A673 (cell line): Measurements from ENCODE around the gene PIGP. TPM values are rescaled to one million over a fixed set of nuclear protein-coding genes. Genes with fewer than 3 reads are reported as not detected.

Source experiments
- BruUV-seq: library from RNA; stranded (reverse); fragments of 400-500 nt; replicated peaks from 2 replicates; lab custom pipeline; 2021; lab: Mats Ljungman, UMichigan
- CTCF ChIA-PET: fragments of 300-600 bp; sonication (Branson Sonifier 250); formaldehyde crosslinking; loops from one replicate; lab custom pipeline; 2022; ENCODE audit warnings: antibody characterized with exemption; lab: Charles Lee
- POLR2A ChIA-PET: fragments of 300-600 bp; sonication (Branson Sonifier 250); formaldehyde crosslinking; loops from one replicate; lab custom pipeline; 2022; ENCODE audit warnings: antibody characterized with exemption; ENCODE audit not compliant: low non-redundant PET; lab: Charles Lee
- DNase-seq: peaks from one replicate; pipeline ENCODE4 v3.0.0-alpha.2; 2015; ENCODE audit warnings: low spot score
- H3K27ac ChIP-seq: fragments of 200-600 bp; sonication (generic); 2 replicates; pipeline ENCODE4 v1.5.1; 2016; ENCODE audit warnings: mixed run types, low read depth, mild to moderate bottlenecking, mixed read lengths, antibody characterized with exemption, low read length; ENCODE audit not compliant: poor library complexity, severe bottlenecking
- H3K27me3 ChIP-seq: fragments of 200-600 bp; sonication (generic); replicated peaks from 2 replicates; pipeline ENCODE4 v1.6.1; 2017; ENCODE audit warnings: mixed run types, low read depth, mild to moderate bottlenecking, mixed read lengths, antibody characterized with exemption, low read length; ENCODE audit not compliant: insufficient read depth, poor library complexity
- H3K36me3 ChIP-seq: fragments of 200-600 bp; sonication (generic); 2 replicates; pipeline ENCODE4 v1.6.1; 2016; ENCODE audit warnings: mixed run types, mild to moderate bottlenecking, mixed read lengths, antibody characterized with exemption, low read length; ENCODE audit not compliant: insufficient read depth, poor library complexity, severe bottlenecking
- H3K4me1 ChIP-seq: fragments of 200-600 bp; sonication (generic); 2 replicates; pipeline ENCODE4 v1.6.1; 2017; ENCODE audit warnings: mixed run types, mild to moderate bottlenecking, mixed read lengths, antibody characterized with exemption, low read length; ENCODE audit not compliant: insufficient read depth, poor library complexity, severe bottlenecking
- H3K4me3 ChIP-seq: fragments of 200-600 bp; sonication (generic); 2 replicates; pipeline ENCODE4 v1.5.1; 2016; ENCODE audit warnings: low read depth, mixed run types, mild to moderate bottlenecking, mixed read lengths, low read length; ENCODE audit not compliant: poor library complexity, severe bottlenecking
- H3K9me3 ChIP-seq: fragments of 200-600 bp; sonication (generic); 2 replicates; pipeline ENCODE4 v1.6.1; 2016; ENCODE audit warnings: mixed run types, low read depth, mild to moderate bottlenecking, mixed read lengths, antibody characterized with exemption, low read length; ENCODE audit not compliant: poor library complexity, severe bottlenecking
- CTCF ChIP-seq: fragments of 300-800, 200-600 bp; sonication (generic); conservative IDR thresholded peaks from 2 replicates; pipeline ENCODE4 v1.5.1; 2017; ENCODE audit warnings: low read depth, mild to moderate bottlenecking, antibody characterized with exemption, low read length, moderate library complexity, mixed read lengths
- EZH2 ChIP-seq: fragments of 200-600 bp; sonication (generic); IDR thresholded peaks from 2 replicates; pipeline ENCODE4 v1.6.1; 2017; ENCODE audit warnings: borderline replicate concordance, low read depth, mild to moderate bottlenecking, mixed read lengths, antibody characterized with exemption, low read length; ENCODE audit not compliant: poor library complexity, severe bottlenecking
- intact Hi-C: fragments of 100-400 bp; cut with micrococcal nuclease; formaldehyde crosslinking; loops from one replicate; pipeline ENCODE4 v1.10.0; 2022; ENCODE audit not compliant: unreplicated experiment
- total RNA-seq: library from RNA; stranded (reverse); gene quantifications from 2 replicates; pipeline ENCODE4 v1.2.3, GENCODE V29; 2021

The PIGP gene
- total RNA-seq, 1 experiment from 2014 or later = 30.7 TPM

GRCh38 chr21:37082375-37082774 is 9.5 kb upstream of the PIGP start:
- TF ChIP-seq EZH2 (no peak), CTCF (no peak)
- intact Hi-C loops = no loop called here
- ChIA-PET POLR2A (interaction anchor here (0.6 kb wide), 1 partner anchor 31 kb away, joined by 3 read pairs; no protein-coding TSS in a partner anchor), CTCF (interaction anchor here (0.7 to 1.4 kb wide), 2 partner anchors 11 to 106 kb away, joined by 3 to 4 read pairs; no protein-coding TSS in a partner anchor)
- no peak overlapping the region for H3K4me3 ChIP-seq
- H3K27me3 ChIP-seq = no peaks in the 10 kb centered on the region
- no TSS peak for BruUV-seq
- H3K27ac ChIP-seq = no peak overlapping the region
- H3K36me3 ChIP-seq = no peaks in the 10 kb centered on the region
- peaks cover 14% of the 10 kb centered on the region for H3K4me1 ChIP-seq
- peaks cover 7% of the 10 kb centered on the region for H3K9me3 ChIP-seq
- DNase-seq = no peak

- peak; percentile 49 for TF ChIP-seq CTCF
- no peak for TF ChIP-seq EZH2
- DNase-seq = no peak
- ChIA-PET CTCF (no interaction called here), POLR2A (no interaction called here)
- no peaks in the 10 kb centered on the region for H3K36me3 ChIP-seq
- H3K4me1 ChIP-seq = peaks cover 11% of the 10 kb centered on the region
- intact Hi-C loops = no loop called here
- no peaks in the 10 kb centered on the region for H3K27me3 ChIP-seq
- peaks cover 9% of the 10 kb centered on the region for H3K9me3 ChIP-seq
- no peak overlapping the region for H3K27ac ChIP-seq
- H3K4me3 ChIP-seq = no peak overlapping the region
- no TSS peak for BruUV-seq
Measured at GRCh38 chr21:37079211-37079824, 6.4 kb upstream of the PIGP start.

DNA sequence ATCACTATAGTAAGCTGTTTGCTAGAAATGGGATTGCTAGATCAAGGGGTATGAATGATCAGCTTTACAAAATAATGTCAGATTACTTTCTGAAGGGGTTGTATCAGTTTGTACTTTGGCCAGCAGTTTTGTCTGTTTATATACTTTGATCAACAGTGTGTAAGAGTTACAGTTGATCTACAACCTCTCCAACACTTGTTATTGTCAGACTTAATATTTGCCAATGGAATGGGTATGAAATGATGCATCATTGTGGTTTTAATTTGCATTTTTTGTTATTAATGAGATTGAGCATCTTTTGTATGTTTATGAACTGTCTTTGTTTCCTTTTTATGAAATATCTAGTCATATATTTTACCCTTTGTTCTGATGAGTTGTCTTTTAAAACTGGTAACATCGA is 4.5 kb upstream of the PIGP start:
- intact Hi-C loops = no loop called here
- TF ChIP-seq EZH2 (no peak), CTCF (no peak)
- CTCF ChIA-PET = interaction anchor here (0.6 kb wide), 1 partner anchor 938 kb away, joined by 10 read pairs; no protein-coding TSS in a partner anchor

More for the DNA sequence above, 4.5 kb upstream of the PIGP start:
- BruUV-seq = no TSS peak
- POLR2A ChIA-PET = no interaction called here
- Histone ChIP-seq H3K4me3 (no peak overlapping the region), H3K4me1 (peaks cover 11% of the 10 kb centered on the region), H3K36me3 (no peaks in the 10 kb centered on the region), H3K9me3 (peaks cover 9% of the 10 kb centered on the region), H3K27me3 (no peaks in the 10 kb centered on the region), H3K27ac (no peak overlapping the region)
- DNase-seq = no peak
